Prostate gland (tissue), 2 donors: Measurements from ENCODE around the gene SPG11.
"Not testable (repeated sequence)": the region's sequence is repeated elsewhere in the genome, so short reads cannot be mapped to it uniquely, and the experiment has no call there.

Experiments used
- CTCF ChIP-seq, 4 experiments: fragments of 200-600 bp in 2 of 4; fragments of 450-650 bp in 2 of 4; sonication (generic) in 2 of 4; IDR thresholded peaks; 1 replicate in 3 of 4; 2 replicates in 1 of 4; pipeline ENCODE4 v1.5.1; 2016 to 2019; ENCODE audit warnings: antibody characterized with exemption in 4 of 4, mild to moderate bottlenecking in 2 of 4, moderate library complexity in 2 of 4
- POLR2AphosphoS5 ChIP-seq: sonication (generic); formaldehyde crosslinking; IDR thresholded peaks from one replicate; pipeline ENCODE4 v1.6.1; 2017; ENCODE audit warnings: antibody characterized with exemption

DNA sequence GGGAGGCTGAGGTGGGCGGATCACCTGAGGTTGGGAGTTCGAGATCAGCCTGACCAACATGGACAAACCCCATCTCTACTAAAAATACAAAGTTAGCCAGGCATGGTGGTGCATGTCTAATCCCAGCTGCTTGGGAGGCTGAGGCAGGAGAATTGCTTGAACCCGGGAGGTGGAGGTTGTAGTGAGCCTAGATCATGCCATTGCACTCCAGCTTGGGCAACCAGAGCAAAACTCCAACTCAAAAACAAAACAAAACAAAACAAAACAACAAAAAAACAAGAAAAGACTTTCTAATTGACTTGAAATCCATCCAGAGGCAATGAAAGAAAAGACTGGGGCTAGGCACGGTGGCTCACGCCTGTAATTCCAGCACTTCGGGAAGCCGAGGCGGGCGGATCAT lies 114.3 kb downstream of the SPG11 start:
- not testable (repeated sequence) for TF ChIP-seq POLR2AphosphoS5; CTCF (IDR thresholded peaks at IDR 0.05)
